ENCODE measurements around the gene PPP1R1B. TPM values are rescaled to one million over a fixed set of nuclear protein-coding genes. Genes with fewer than 3 reads are reported as not detected.

Gene PPP1R1B
- total RNA-seq, 4 donors from 2014 or later = 43.7 to 112 (median 70.4) TPM

- H3K4me3 ChIP-seq = peak within 1 kb of the TSS; percentile 78
- H3K9me3 ChIP-seq = no peaks in the 10 kb centered on the region
- WGBS = 2% methylated on average over 4 of the region's 69 CpGs
- H3K36me3 ChIP-seq = no peaks in the 10 kb centered on the region
- H3K4me1 ChIP-seq = peaks cover 66% of the 10 kb centered on the region
- peak; percentile 95 to 96 for DNase-seq (ENCODE audit: low spot score in 2 of 2)
- peaks cover 2% of the 10 kb centered on the region for H3K27me3 ChIP-seq
- TF ChIP-seq EP300 (IDR thresholded peaks at IDR 0.05) (no peak), CTCF (IDR thresholded peaks at IDR 0.05) (no peak), POLR2A (IDR thresholded peaks at IDR 0.05) (peak in 1 of 2 donors; percentile 46), POLR2AphosphoS5 (IDR thresholded peaks at IDR 0.05) (peak in 2 of 3 donors; percentile 39 to 74)
- H3K27ac ChIP-seq = peak within 1 kb of the TSS; percentile 90
Observed at GRCh38 chr17:39636927-39637736, 10.4 kb downstream of the PPP1R1B start, which contains the start of gene STARD3. STARD3 (plus strand) TSS chr17:39637144; CDS start chr17:39653532, 16,388 bp downstream.

GRCh38 chr17:39638317-39638716 is 11.6 kb downstream of the PPP1R1B start:
- WGBS = 94% methylated on average over 7 of the region's 7 CpGs
- Histone ChIP-seq H3K36me3 (no peaks in the 10 kb centered on the region), H3K9me3 (no peaks in the 10 kb centered on the region), H3K27me3 (no peaks in the 10 kb centered on the region), H3K4me3 (peak overlapping the region; percentile 78), H3K27ac (no peak overlapping the region), H3K4me1 (peaks cover 68% of the 10 kb centered on the region)
- TF ChIP-seq EP300 (IDR thresholded peaks at IDR 0.05) (no peak), CTCF (IDR thresholded peaks at IDR 0.05) (no peak), POLR2A (IDR thresholded peaks at IDR 0.05) (no peak), POLR2AphosphoS5 (IDR thresholded peaks at IDR 0.05) (no peak)
- no peak for DNase-seq (ENCODE audit: low spot score in 2 of 2)

GRCh38 chr17:39639043-39639442 is 12.3 kb downstream of the PPP1R1B start:
- Histone ChIP-seq H3K9me3 (no peaks in the 10 kb centered on the region), H3K4me1 (peaks cover 75% of the 10 kb centered on the region), H3K27ac (no peak overlapping the region), H3K4me3 (no peak overlapping the region), H3K36me3 (no peaks in the 10 kb centered on the region), H3K27me3 (no peaks in the 10 kb centered on the region)
- TF ChIP-seq POLR2AphosphoS5 (IDR thresholded peaks at IDR 0.05) (no peak), POLR2A (IDR thresholded peaks at IDR 0.05) (no peak), CTCF (IDR thresholded peaks at IDR 0.05) (no peak), EP300 (IDR thresholded peaks at IDR 0.05) (no peak)
- 74% methylated on average over 2 of the region's 2 CpGs for WGBS
- DNase-seq (ENCODE audit: low spot score in 2 of 2) = no peak

GRCh38 chr17:39639566-39640458 is 13.1 kb downstream of the PPP1R1B start:
- WGBS = 78% methylated on average over 11 of the region's 11 CpGs
- no peak overlapping the region for H3K27ac ChIP-seq
- DNase-seq (ENCODE audit: low spot score in 2 of 2) = no peak

More at GRCh38 chr17:39639566-39640458, 13.1 kb downstream of the PPP1R1B start:
- Histone ChIP-seq H3K27me3 (no peaks in the 10 kb centered on the region), H3K4me1 (peaks cover 75% of the 10 kb centered on the region), H3K36me3 (no peaks in the 10 kb centered on the region), H3K4me3 (no peak overlapping the region), H3K9me3 (no peaks in the 10 kb centered on the region)
- TF ChIP-seq EP300 (IDR thresholded peaks at IDR 0.05) (no peak), CTCF (IDR thresholded peaks at IDR 0.05) (no peak), POLR2A (IDR thresholded peaks at IDR 0.05) (no peak), POLR2AphosphoS5 (IDR thresholded peaks at IDR 0.05) (no peak)

Measured in suprapubic skin (tissue), 4 donors.